MM.1S (cell line): ENCODE data around the gene PBX3.

Source experiments
- DNase-seq: peaks from one replicate; pipeline ENCODE4 v3.0.0-alpha.2; 2015
- H2AFZ ChIP-seq: fragments of 300-600 bp; sonication (generic); 2 replicates; pipeline ENCODE4 v1.6.0; 2016; ENCODE audit warnings: antibody characterized with exemption, low read length
- H3F3A ChIP-seq: fragments of 300-600 bp; sonication (generic); 2 replicates; pipeline ENCODE4 v1.6.1; 2016; ENCODE audit warnings: mild to moderate bottlenecking, antibody characterized with exemption, low read length, moderate library complexity, mixed read lengths; ENCODE audit not compliant: insufficient read depth
- H3K27ac ChIP-seq: fragments of 300-600 bp; sonication (generic); 2 replicates; pipeline ENCODE4 v1.5.1; 2016; ENCODE audit warnings: mild to moderate bottlenecking, low read length
- H3K27me3 ChIP-seq: fragments of 300-600 bp; sonication (generic); replicated peaks from 2 replicates; pipeline ENCODE4 v1.6.0; 2016; ENCODE audit warnings: low read length; ENCODE audit not compliant: insufficient read depth
- H3K36me3 ChIP-seq: fragments of 300-600 bp; sonication (generic); replicated peaks from 2 replicates; pipeline ENCODE4 v1.6.1; 2016; ENCODE audit warnings: mild to moderate bottlenecking, low read length, mixed read lengths; ENCODE audit not compliant: insufficient read depth
- H3K4me1 ChIP-seq: fragments of 300-600 bp; sonication (generic); 2 replicates; pipeline ENCODE4 v1.6.1; 2016; ENCODE audit warnings: low read length, mixed read lengths
- H3K4me2 ChIP-seq: fragments of 300-600 bp; sonication (generic); 2 replicates; pipeline ENCODE4 v1.6.0; 2016; ENCODE audit warnings: low read depth, low read length
- H3K4me3 ChIP-seq: fragments of 300-600 bp; sonication (generic); 2 replicates; pipeline ENCODE4 v1.5.1; 2016; ENCODE audit warnings: low read length, mixed read lengths
- H3K79me2 ChIP-seq: fragments of 300-600 bp; sonication (generic); 2 replicates; pipeline ENCODE4 v1.6.1; 2016; ENCODE audit warnings: mixed run types, low read length, mixed read lengths
- H3K9ac ChIP-seq: fragments of 300-600 bp; sonication (generic); 2 replicates; pipeline ENCODE4 v1.6.1; 2016; ENCODE audit warnings: low read length, mixed read lengths
- H3K9me2 ChIP-seq: fragments of 300-600 bp; sonication (generic); replicated peaks from 2 replicates; pipeline ENCODE4 v1.6.1; 2016; ENCODE audit warnings: mild to moderate bottlenecking, low read length, mixed read lengths; ENCODE audit not compliant: insufficient read depth
- H3K9me3 ChIP-seq: fragments of 300-600 bp; sonication (generic); replicated peaks from 2 replicates; pipeline ENCODE4 v1.6.1; 2016; ENCODE audit warnings: mild to moderate bottlenecking, low read length, mixed read lengths; ENCODE audit not compliant: insufficient read depth
- H4K20me1 ChIP-seq: fragments of 300-600 bp; sonication (generic); 2 replicates; pipeline ENCODE4 v1.6.1; 2016; ENCODE audit warnings: mild to moderate bottlenecking, low read length, moderate library complexity, mixed read lengths; ENCODE audit not compliant: insufficient read depth
- EZH2 ChIP-seq: fragments of 300-600 bp; sonication (generic); optimal IDR thresholded peaks from 2 replicates; pipeline ENCODE3; 2017; ENCODE audit warnings: low read depth, mild to moderate bottlenecking, antibody characterized with exemption, low read length, mixed read lengths
- EZH2phosphoT487 ChIP-seq: fragments of 300-600 bp; sonication (generic); IDR thresholded peaks from 2 replicates; pipeline ENCODE4 v1.6.1; 2018; ENCODE audit warnings: antibody characterized with exemption, low read length
- TF ChIP-seq, protein P1 (sequence below): fragments of 300-600 bp; sonication (generic); IDR thresholded peaks from 2 replicates; pipeline ENCODE4 v1.5.1; 2016; ENCODE audit warnings: antibody characterized with exemption, low read length, mixed read lengths

Gene PBX3

DNA sequence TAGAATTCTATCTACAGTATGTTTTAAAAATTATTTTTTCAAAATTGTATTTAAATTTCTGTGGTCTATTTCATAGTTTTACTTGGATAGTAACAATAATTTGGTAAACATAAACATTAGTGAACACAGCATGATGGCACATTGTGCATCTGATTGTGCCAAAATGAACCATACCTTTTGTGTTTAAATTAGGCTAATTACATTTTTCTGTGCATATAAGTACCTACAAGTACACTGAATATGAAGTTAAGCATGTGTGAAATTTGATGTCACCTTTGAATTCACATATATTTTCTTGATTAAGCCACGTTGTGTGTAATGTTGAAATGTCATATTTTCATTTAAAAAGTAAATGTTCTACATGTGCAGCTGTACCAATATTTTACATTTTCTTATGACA is 13.4 kb downstream of the PBX3 start:
- H3K9ac ChIP-seq, result no peak overlapping the region
- H3K27ac ChIP-seq, result no peak overlapping the region
- no peak overlapping the region for H2AFZ ChIP-seq
- H4K20me1 ChIP-seq, result no peaks in the 10 kb centered on the region
- no peaks in the 10 kb centered on the region for H3K9me3 ChIP-seq
- DNase-seq, result no peak
- no peak overlapping the region for H3K4me2 ChIP-seq
- H3F3A ChIP-seq, result no peaks in the 10 kb centered on the region
- no peak for TF ChIP-seq EZH2
- TF ChIP-seq, protein P1, sequence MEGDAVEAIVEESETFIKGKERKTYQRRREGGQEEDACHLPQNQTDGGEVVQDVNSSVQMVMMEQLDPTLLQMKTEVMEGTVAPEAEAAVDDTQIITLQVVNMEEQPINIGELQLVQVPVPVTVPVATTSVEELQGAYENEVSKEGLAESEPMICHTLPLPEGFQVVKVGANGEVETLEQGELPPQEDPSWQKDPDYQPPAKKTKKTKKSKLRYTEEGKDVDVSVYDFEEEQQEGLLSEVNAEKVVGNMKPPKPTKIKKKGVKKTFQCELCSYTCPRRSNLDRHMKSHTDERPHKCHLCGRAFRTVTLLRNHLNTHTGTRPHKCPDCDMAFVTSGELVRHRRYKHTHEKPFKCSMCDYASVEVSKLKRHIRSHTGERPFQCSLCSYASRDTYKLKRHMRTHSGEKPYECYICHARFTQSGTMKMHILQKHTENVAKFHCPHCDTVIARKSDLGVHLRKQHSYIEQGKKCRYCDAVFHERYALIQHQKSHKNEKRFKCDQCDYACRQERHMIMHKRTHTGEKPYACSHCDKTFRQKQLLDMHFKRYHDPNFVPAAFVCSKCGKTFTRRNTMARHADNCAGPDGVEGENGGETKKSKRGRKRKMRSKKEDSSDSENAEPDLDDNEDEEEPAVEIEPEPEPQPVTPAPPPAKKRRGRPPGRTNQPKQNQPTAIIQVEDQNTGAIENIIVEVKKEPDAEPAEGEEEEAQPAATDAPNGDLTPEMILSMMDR, result no peak
- TF ChIP-seq EZH2phosphoT487, result no peak
- no peaks in the 10 kb centered on the region for H3K36me3 ChIP-seq
- H3K79me2 ChIP-seq, result no peaks in the 10 kb centered on the region
- H3K27me3 ChIP-seq, result no peaks in the 10 kb centered on the region
- H3K4me3 ChIP-seq, result no peak overlapping the region
- no peaks in the 10 kb centered on the region for H3K9me2 ChIP-seq
- H3K4me1 ChIP-seq, result no peaks in the 10 kb centered on the region

DNA sequence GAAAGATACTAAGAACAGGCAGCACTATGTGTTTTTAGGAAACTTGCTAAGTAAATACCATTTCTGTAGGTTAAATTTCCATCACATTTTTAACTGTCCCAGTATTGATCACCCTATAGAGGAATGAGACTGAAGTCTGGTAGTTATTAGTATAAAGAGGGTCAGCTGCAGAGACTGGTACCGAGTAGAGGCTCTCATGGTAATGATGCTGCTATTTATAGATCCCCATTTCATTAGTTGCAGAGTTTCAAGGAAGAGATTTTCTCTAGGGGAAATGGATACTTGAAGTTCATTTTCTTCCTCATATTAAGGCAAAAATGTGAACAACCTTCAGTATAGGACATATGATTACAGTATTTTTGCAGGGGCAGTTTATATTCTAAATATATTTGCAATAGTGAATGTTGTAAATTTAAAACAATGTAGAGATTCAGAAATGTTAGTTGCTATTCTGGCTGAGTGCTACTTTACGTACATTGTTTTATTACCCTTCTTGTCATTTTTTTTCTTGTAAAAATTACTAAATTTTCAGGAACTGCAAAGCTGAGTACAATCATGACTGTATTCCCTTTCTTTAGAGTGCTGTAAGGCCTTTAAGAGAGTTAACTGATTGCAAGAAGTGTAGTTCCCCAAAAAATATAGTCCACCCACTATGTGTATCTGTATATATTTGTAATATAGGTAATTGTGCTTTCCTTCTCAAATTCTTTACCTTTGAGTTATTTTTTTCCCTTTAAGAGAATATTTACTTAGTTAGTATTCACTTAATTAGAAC is 14.7 kb downstream of the PBX3 start:
- Histone ChIP-seq H3K79me2 (no peaks in the 10 kb centered on the region), H3K36me3 (no peaks in the 10 kb centered on the region), H3K9ac (no peak overlapping the region), H3K9me2 (no peaks in the 10 kb centered on the region), H3K4me3 (no peak overlapping the region), H3K9me3 (no peaks in the 10 kb centered on the region), H3K4me1 (peaks cover 3% of the 10 kb centered on the region), H3K4me2 (no peak overlapping the region), H4K20me1 (no peaks in the 10 kb centered on the region), H3K27me3 (no peaks in the 10 kb centered on the region), H3F3A (no peaks in the 10 kb centered on the region), H3K27ac (no peak overlapping the region), H2AFZ (no peak overlapping the region)
- TF ChIP-seq EZH2phosphoT487, result no peak
- TF ChIP-seq, protein P1, result no peak
- no peak for TF ChIP-seq EZH2
- DNase-seq, result no peak

DNA sequence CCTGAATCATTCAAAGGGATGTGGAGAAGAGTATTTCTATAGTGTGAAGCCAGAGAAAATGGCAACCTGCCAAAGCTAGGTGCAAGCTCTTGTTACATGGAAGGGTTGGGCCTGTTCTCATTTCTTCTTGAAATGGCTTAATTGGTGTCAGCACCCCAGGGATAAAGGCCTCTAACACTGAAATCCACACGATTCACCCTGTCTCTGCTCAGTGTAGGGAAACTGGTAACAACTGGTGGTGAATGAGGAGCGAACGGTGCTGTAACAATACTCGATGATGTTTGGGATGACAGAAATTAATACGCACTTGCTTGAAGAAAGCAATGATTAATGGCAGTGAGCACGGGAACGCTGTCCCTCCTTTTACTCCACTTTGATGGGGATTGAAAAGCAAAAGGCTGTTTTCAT is 16.2 kb downstream of the PBX3 start:
- no peak overlapping the region for H3K27ac ChIP-seq
- DNase-seq, result no peak
- H3K4me3 ChIP-seq, result no peak overlapping the region
- 0 out of 2 replicates have a peak, but pooled peaks cover 3% of the 10 kb centered on the region for H3F3A ChIP-seq
- no peaks in the 10 kb centered on the region for H3K9me3 ChIP-seq
- H3K4me1 ChIP-seq, result peaks cover 15% of the 10 kb centered on the region
- H3K79me2 ChIP-seq, result 0 out of 2 replicates have a peak, but pooled peaks cover 3% of the 10 kb centered on the region
- no peak overlapping the region for H3K9ac ChIP-seq
- H3K9me2 ChIP-seq, result no peaks in the 10 kb centered on the region
- no peaks in the 10 kb centered on the region for H3K27me3 ChIP-seq
- no peaks in the 10 kb centered on the region for H3K36me3 ChIP-seq
- H4K20me1 ChIP-seq, result 0 out of 2 replicates have a peak, but pooled peaks cover 6% of the 10 kb centered on the region
- H3K4me2 ChIP-seq, result no peak overlapping the region
- no peak overlapping the region for H2AFZ ChIP-seq
- TF ChIP-seq EZH2 (no peak), EZH2phosphoT487 (no peak)
- TF ChIP-seq, protein P1, result no peak
